MM.1S (cell line): ENCODE data around the gene WDFY1.

Experiments
- EZH2 ChIP-seq: fragments of 300-600 bp; sonication (generic); optimal IDR thresholded peaks from 2 replicates; pipeline ENCODE3; 2017; ENCODE audit warnings: low read depth, mild to moderate bottlenecking, antibody characterized with exemption, low read length, mixed read lengths
- TF ChIP-seq, protein P1 (sequence below): fragments of 300-600 bp; sonication (generic); IDR thresholded peaks from 2 replicates; pipeline ENCODE4 v1.5.1; 2016; ENCODE audit warnings: antibody characterized with exemption, low read length, mixed read lengths

DNA sequence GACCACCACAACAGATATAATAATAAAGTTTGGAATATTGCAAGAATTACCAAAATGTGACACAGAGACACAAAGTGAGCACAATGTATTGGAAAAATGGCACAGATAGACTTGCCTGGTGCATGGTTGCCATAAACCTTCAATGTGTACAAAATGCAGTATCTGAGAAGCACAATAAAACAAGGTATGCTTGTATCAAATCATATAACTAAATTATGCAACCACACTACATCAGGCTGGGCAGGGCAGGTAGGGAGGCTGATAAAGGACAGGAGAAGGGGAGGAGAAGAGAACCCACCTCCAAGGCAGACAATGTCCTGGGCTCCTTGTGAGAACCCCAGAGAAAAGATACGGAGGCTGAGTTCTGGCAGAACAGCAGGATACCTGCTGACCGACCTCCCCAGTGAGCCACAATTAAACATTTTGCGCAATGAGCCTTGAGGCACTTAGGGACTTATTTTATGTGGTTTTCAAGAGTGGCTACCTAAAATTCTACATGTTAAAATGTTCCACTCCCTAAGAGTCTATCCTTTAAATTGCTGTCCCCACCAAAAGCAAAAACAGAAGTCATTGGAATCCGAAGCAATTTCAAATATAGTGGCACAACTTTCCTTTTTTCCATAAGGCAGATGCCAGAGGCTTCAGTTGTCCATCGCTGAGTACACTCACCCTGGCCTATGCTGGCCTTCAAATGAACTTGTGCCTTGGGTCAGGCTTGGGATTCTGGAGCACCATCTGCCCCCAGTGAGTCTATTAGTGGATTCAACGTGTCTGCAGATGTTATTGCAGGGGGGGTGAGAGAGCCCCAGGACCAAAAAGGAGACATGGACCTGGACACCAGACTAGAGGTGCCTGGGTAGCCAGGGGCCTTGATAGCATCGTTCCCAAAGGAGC is 16.8 kb downstream of the WDFY1 start:
- no peak for TF ChIP-seq EZH2
- TF ChIP-seq, protein P1, sequence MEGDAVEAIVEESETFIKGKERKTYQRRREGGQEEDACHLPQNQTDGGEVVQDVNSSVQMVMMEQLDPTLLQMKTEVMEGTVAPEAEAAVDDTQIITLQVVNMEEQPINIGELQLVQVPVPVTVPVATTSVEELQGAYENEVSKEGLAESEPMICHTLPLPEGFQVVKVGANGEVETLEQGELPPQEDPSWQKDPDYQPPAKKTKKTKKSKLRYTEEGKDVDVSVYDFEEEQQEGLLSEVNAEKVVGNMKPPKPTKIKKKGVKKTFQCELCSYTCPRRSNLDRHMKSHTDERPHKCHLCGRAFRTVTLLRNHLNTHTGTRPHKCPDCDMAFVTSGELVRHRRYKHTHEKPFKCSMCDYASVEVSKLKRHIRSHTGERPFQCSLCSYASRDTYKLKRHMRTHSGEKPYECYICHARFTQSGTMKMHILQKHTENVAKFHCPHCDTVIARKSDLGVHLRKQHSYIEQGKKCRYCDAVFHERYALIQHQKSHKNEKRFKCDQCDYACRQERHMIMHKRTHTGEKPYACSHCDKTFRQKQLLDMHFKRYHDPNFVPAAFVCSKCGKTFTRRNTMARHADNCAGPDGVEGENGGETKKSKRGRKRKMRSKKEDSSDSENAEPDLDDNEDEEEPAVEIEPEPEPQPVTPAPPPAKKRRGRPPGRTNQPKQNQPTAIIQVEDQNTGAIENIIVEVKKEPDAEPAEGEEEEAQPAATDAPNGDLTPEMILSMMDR: no peak
